IMR-90 (cell line): Measurements from ENCODE around the gene DDX24. TPM values are rescaled to one million over a fixed set of nuclear protein-coding genes. Genes with fewer than 3 reads are reported as not detected.

Source experiments
- ATAC-seq: fragments of 200-7000 bp; cut with Tn5 transposase; 2 replicates; pipeline ENCODE4 v1.9.1; 2020; ENCODE audit warnings: low read depth, mild to moderate bottlenecking, moderate library complexity
- BruUV-seq: library from RNA; stranded (reverse); fragments of 400-500 nt; replicated peaks from 2 replicates; lab custom pipeline; 2021; lab: Mats Ljungman, UMichigan
- CTCF ChIA-PET: fragments of 300-600 bp; formaldehyde crosslinking; extraction: SDS; loops from one replicate; lab custom pipeline; 2021; ENCODE audit warnings: antibody characterized with exemption; lab: Yijun Ruan, JAX
- POLR2A ChIA-PET: fragments of 300-600 bp; sonication (Branson Sonifier 250); formaldehyde crosslinking; loops from one replicate; lab custom pipeline; 2022; ENCODE audit warnings: antibody characterized with exemption; ENCODE audit not compliant: unreplicated experiment; lab: Charles Lee
- DNase-seq: peaks from one replicate; pipeline ENCODE4 v3.0.0; 2013
- H2AFZ ChIP-seq: replicated peaks from 2 replicates; pipeline ENCODE3; 2013; ENCODE audit warnings: low read length, mild to moderate bottlenecking; ENCODE audit not compliant: poor library complexity
- H2AK5ac ChIP-seq: 2 replicates; pipeline ENCODE4 v1.6.1; 2013; ENCODE audit warnings: low read depth, low read length, inconsistent platforms
- H2AK9ac ChIP-seq: replicated peaks from 2 replicates; pipeline ENCODE3; 2013; ENCODE audit warnings: mild to moderate bottlenecking, low read depth, low read length, moderate library complexity; ENCODE audit not compliant: poor library complexity
- H2BK120ac ChIP-seq: 2 replicates; pipeline ENCODE4 v1.6.1; 2013; ENCODE audit warnings: low read depth, low read length, inconsistent platforms
- H2BK15ac ChIP-seq: 3 replicates; pipeline ENCODE4 v1.6.1; 2013; ENCODE audit warnings: low read depth, low read length, inconsistent platforms
- H2BK20ac ChIP-seq: 2 replicates; pipeline ENCODE4 v1.6.1; 2013; ENCODE audit warnings: low read depth, mild to moderate bottlenecking, inconsistent platforms, low read length, moderate library complexity
- H2BK5ac ChIP-seq: 2 replicates; pipeline ENCODE4 v1.6.1; 2013; ENCODE audit warnings: mild to moderate bottlenecking, low read depth, low read length, inconsistent platforms; ENCODE audit not compliant: poor library complexity, severe bottlenecking
- H3K14ac ChIP-seq: replicated peaks from 2 replicates; pipeline ENCODE4 v1.6.1; 2013; ENCODE audit warnings: low read depth, low read length, inconsistent platforms
- H3K18ac ChIP-seq: 2 replicates; pipeline ENCODE4 v1.6.1; 2013; ENCODE audit warnings: low read depth, low read length, control low read depth
- H3K23ac ChIP-seq: 2 replicates; pipeline ENCODE4 v1.6.1; 2013; ENCODE audit warnings: low read depth, low read length, inconsistent platforms
- H3K27ac ChIP-seq: 2 replicates; pipeline ENCODE4 v1.5.1; 2013; ENCODE audit warnings: mild to moderate bottlenecking, control low read depth, low read length; ENCODE audit not compliant: insufficient read depth
- H3K27me3 ChIP-seq: 2 replicates; pipeline ENCODE4 v1.6.1; 2013; ENCODE audit warnings: low read length; ENCODE audit not compliant: control insufficient read depth, insufficient read depth
- H3K36me3 ChIP-seq: 2 replicates; pipeline ENCODE4 v1.6.1; 2013; ENCODE audit warnings: low read length, mixed read lengths; ENCODE audit not compliant: control insufficient read depth, insufficient read depth
- H3K4ac ChIP-seq: 2 replicates; pipeline ENCODE4 v1.6.1; 2013; ENCODE audit warnings: low read depth, low read length, inconsistent platforms
- H3K4me1 ChIP-seq: 2 replicates; pipeline ENCODE4 v1.6.1; 2013; ENCODE audit warnings: low read length, mixed read lengths; ENCODE audit not compliant: control insufficient read depth, insufficient read depth
- H3K4me2 ChIP-seq: 2 replicates; pipeline ENCODE4 v1.6.1; 2013; ENCODE audit warnings: low read depth, mild to moderate bottlenecking, control low read depth, low read length, moderate library complexity
- H3K4me3 ChIP-seq: 2 replicates; pipeline ENCODE4 v1.5.1; 2013; ENCODE audit warnings: low read depth, mild to moderate bottlenecking, control low read depth, low read length, moderate library complexity; ENCODE audit not compliant: insufficient read depth
- H3K56ac ChIP-seq: 2 replicates; pipeline ENCODE4 v1.6.1; 2013; ENCODE audit warnings: low read length, inconsistent platforms; ENCODE audit not compliant: insufficient read depth; ENCODE audit errors: extremely low read depth
- H3K79me1 ChIP-seq, 2 experiments: 2 replicates each; pipeline ENCODE4 v1.6.1; 2013; ENCODE audit warnings: low read length in 2 of 2, inconsistent platforms in 1 of 2, low read depth in 1 of 2
- H3K9ac ChIP-seq: 2 replicates; pipeline ENCODE4 v1.6.1; 2013; ENCODE audit warnings: low read depth, low read length, control low read depth
- H3K9me1 ChIP-seq: 2 replicates; pipeline ENCODE4 v1.6.1; 2013; ENCODE audit warnings: low read length, inconsistent platforms; ENCODE audit not compliant: insufficient read depth
- H3K9me3 ChIP-seq: 2 replicates; pipeline ENCODE4 v1.6.1; 2013; ENCODE audit warnings: low read length; ENCODE audit not compliant: control insufficient read depth, insufficient read depth
- H4K20me1 ChIP-seq: 2 replicates; pipeline ENCODE4 v1.6.1; 2013; ENCODE audit warnings: low read length, inconsistent platforms; ENCODE audit not compliant: insufficient read depth
- H4K5ac ChIP-seq: 2 replicates; pipeline ENCODE4 v1.6.1; 2013; ENCODE audit warnings: mild to moderate bottlenecking, low read depth, low read length, control low read depth
- H4K8ac ChIP-seq, 2 experiments: 2 replicates each; pipeline ENCODE4 v1.6.1; 2013; ENCODE audit warnings: low read depth in 2 of 2, low read length in 2 of 2, control low read depth in 1 of 2, inconsistent platforms in 1 of 2
- H4K91ac ChIP-seq: 2 replicates; pipeline ENCODE4 v1.6.1; 2013; ENCODE audit warnings: low read depth, low read length, inconsistent platforms; ENCODE audit not compliant: insufficient read depth
- BHLHE40 ChIP-seq: fragments of 150-350 bp; IDR thresholded peaks from 2 replicates; pipeline ENCODE4 v1.6.1; 2016; ENCODE audit warnings: mild to moderate bottlenecking, low read depth, low read length
- CEBPB ChIP-seq: IDR thresholded peaks from 2 replicates; pipeline ENCODE4 v1.6.1; 2012; ENCODE audit warnings: low read depth, low read length, improper control_type of control experiment
- CHD1 ChIP-seq: IDR thresholded peaks from 2 replicates; pipeline ENCODE4 v1.6.1; 2012; ENCODE audit warnings: low read depth, low read length, improper control_type of control experiment
- CTCF ChIP-seq: conservative IDR thresholded peaks from 2 replicates; pipeline ENCODE4 v1.5.1; 2012; ENCODE audit warnings: mild to moderate bottlenecking, low read depth, low read length, improper control_type of control experiment
- FOS ChIP-seq: fragments of 150-350 bp; IDR thresholded peaks from 2 replicates; pipeline ENCODE4 v1.6.1; 2016; ENCODE audit warnings: low read depth, low read length
- MAZ ChIP-seq: IDR thresholded peaks from 2 replicates; pipeline ENCODE4 v1.6.1; 2012; ENCODE audit warnings: low read depth, mild to moderate bottlenecking, low read length, improper control_type of control experiment, moderate library complexity, borderline replicate concordance
- MXI1 ChIP-seq: IDR thresholded peaks from 2 replicates; pipeline ENCODE4 v1.6.1; 2012; ENCODE audit warnings: low read depth, mild to moderate bottlenecking, low read length, moderate library complexity, borderline replicate concordance
- POLR2A ChIP-seq: IDR thresholded peaks from 2 replicates; pipeline ENCODE4 v1.6.1; 2012; ENCODE audit warnings: mild to moderate bottlenecking, low read depth, low read length
- RAD21 ChIP-seq: IDR thresholded peaks from 2 replicates; pipeline ENCODE4 v1.6.1; 2012; ENCODE audit warnings: low read length, improper control_type of control experiment
- RCOR1 ChIP-seq: IDR thresholded peaks from 2 replicates; pipeline ENCODE4 v1.6.1; 2012; ENCODE audit warnings: mild to moderate bottlenecking, low read length, improper control_type of control experiment; ENCODE audit not compliant: insufficient replicate concordance
- RFX5 ChIP-seq: IDR thresholded peaks from 2 replicates; pipeline ENCODE4 v1.8.0; 2012; ENCODE audit warnings: low read depth, mild to moderate bottlenecking, low read length, moderate library complexity
- SMC3 ChIP-seq: fragments of 150-350 bp; IDR thresholded peaks from 2 replicates; pipeline ENCODE4 v1.6.1; 2016; ENCODE audit warnings: low read depth, mild to moderate bottlenecking, antibody characterized with exemption, low read length, moderate library complexity
- WGBS, 2 experiments: methylation state at CpG; one replicate each; pipeline versions ENCODE4 v1.1.5 to v1.1.7; 2013; ENCODE audit warnings: missing lambda C conversion rate in 2 of 2; ENCODE audit not compliant: insufficient read length in 1 of 2; ENCODE audit errors: extremely low coverage in 2 of 2; 5-methylcytosine and 5-hydroxymethylcytosine counted together
- dilution Hi-C: fragments of 300-500 bp; cut with HindIII; formaldehyde crosslinking; loops from one replicate; pipeline ENCODE4 v1.14.3; 2018; ENCODE audit warnings: low sequenced_read_pairs; ENCODE audit not compliant: unreplicated experiment
- in situ Hi-C: fragments of 300-500 bp; cut with MboI; formaldehyde crosslinking; loops from 3 replicates; pipeline ENCODE4 v1.14.3; 2019; ENCODE audit warnings: low sequenced_read_pairs, inconsistent platforms, mixed read lengths
- intact Hi-C: fragments of 100-400 bp; cut with micrococcal nuclease; formaldehyde crosslinking; loops from 2 replicates; pipeline ENCODE4 v1.10.0; 2022
- polyA plus RNA-seq, 3 experiments: library from polyadenylated mRNA; depleted of rRNA; stranded (reverse); fragments of >200 nt; gene quantifications; 2 replicates each; pipeline ENCODE4 v1.2.3, GENCODE V29; 2012; ENCODE audit warnings: low replicate concordance in 1 of 3
- total RNA-seq: library from RNA; depleted of rRNA; stranded (reverse); fragments of >200 nt; gene quantifications from 2 replicates; pipeline ENCODE4 v1.2.3, GENCODE V29; 2012

DDX24 gene
- total and polyA plus RNA-seq, 2 of the 4 experiments (the other 2 are of a cell fraction) = 134 to 155 TPM

DNA sequence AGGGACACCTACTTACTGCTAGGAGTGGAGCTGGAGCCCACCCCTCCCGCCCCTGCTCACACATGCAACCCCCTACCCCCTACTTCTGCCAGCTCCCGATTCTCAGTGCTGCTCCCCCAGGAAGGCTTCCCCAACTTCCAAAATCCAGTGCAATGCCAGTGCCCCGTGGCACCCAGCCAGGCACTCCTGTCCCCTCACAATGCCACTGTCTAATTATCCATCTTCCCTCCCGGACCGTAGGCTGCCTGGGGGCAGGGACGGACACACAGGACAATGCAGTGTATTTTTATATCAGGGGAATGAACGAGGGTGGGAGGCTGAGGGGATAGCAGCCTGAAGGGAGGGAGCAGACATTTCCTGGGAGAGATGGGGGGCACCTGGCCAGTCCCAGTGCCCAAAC is 42.5 kb downstream of the DDX24 start:
- no TSS peak for BruUV-seq
- H4K91ac ChIP-seq = no peak overlapping the region
- no peaks in the 10 kb centered on the region for H3K27me3 ChIP-seq
- no peak overlapping the region for H3K4ac ChIP-seq
- in situ Hi-C loops (loop anchor here (5.0 kb wide), 1 partner anchor 99 kb away; no protein-coding TSS in a partner anchor), dilution Hi-C loops (no loop called here), intact Hi-C loops (no loop called here)
- H3K4me3 ChIP-seq = no peak overlapping the region
- H3K36me3 ChIP-seq = no peaks in the 10 kb centered on the region
- H3K56ac ChIP-seq = no peak overlapping the region
- H3K14ac ChIP-seq = no peak overlapping the region
- H2BK5ac ChIP-seq = no peak overlapping the region
- no peak overlapping the region for H2BK15ac ChIP-seq
- WGBS, 2 experiments = no CpG with 5 or more reads among the region's 7 CpGs
- no peak overlapping the region for H2BK20ac ChIP-seq
- no peak overlapping the region for H3K9ac ChIP-seq
- ChIA-PET POLR2A (no interaction called here), CTCF (no interaction called here)
- H2BK120ac ChIP-seq = no peak overlapping the region
- no peak overlapping the region for H4K8ac ChIP-seq
- no peaks in the 10 kb centered on the region for H3K9me3 ChIP-seq
- H3K27ac ChIP-seq = no peak overlapping the region
- no peak overlapping the region for H3K4me2 ChIP-seq
- TF ChIP-seq SMC3 = no peak
- no peak for TF ChIP-seq POLR2A
- TF ChIP-seq CHD1 = no peak
- TF ChIP-seq BHLHE40 = no peak
- no peak for TF ChIP-seq MAZ
- TF ChIP-seq RAD21 = no peak
- no peak for TF ChIP-seq RCOR1
- no peak for TF ChIP-seq RFX5
- no peak for TF ChIP-seq CTCF
- no peak for TF ChIP-seq FOS
- no peak for TF ChIP-seq MXI1
- TF ChIP-seq CEBPB = no peak
- H2AK9ac ChIP-seq = no peak overlapping the region
- ATAC-seq = no peak
- H3K18ac ChIP-seq = no peak overlapping the region
- no peaks in the 10 kb centered on the region; the same call in none of the 2 replicates for H4K20me1 ChIP-seq
- H4K5ac ChIP-seq = no peak overlapping the region
- no peak for DNase-seq
- H3K4me1 ChIP-seq = peaks cover 9% of the 10 kb centered on the region
- no peaks in the 10 kb centered on the region; a peak in 1 of 4 replicates for H3K79me1 ChIP-seq
- no peak overlapping the region for H3K23ac ChIP-seq
- no peaks in the 10 kb centered on the region for H3K9me1 ChIP-seq
- no peak overlapping the region for H2AK5ac ChIP-seq
- H2AFZ ChIP-seq = no peak overlapping the region
